Endodermal cell (in vitro differentiated cells): ENCODE results near the gene BHLHA15. TPM values are rescaled to one million over a fixed set of nuclear protein-coding genes. Genes with fewer than 3 reads are reported as not detected.

Source experiments
- DNase-seq: peaks from one replicate; pipeline ENCODE4 v3.0.0-alpha.2; 2017
- H3K27ac ChIP-seq: 2 replicates; pipeline ENCODE4 v1.5.1; 2013; ENCODE audit warnings: mild to moderate bottlenecking, low read depth, low read length, moderate library complexity
- H3K27me3 ChIP-seq: 2 replicates; pipeline ENCODE4 v1.6.1; 2013; ENCODE audit warnings: mild to moderate bottlenecking, low read length, moderate library complexity; ENCODE audit not compliant: insufficient read depth, control insufficient read depth, poor library complexity, severe bottlenecking
- H3K36me3 ChIP-seq: 2 replicates; pipeline ENCODE4 v1.7.0; 2013; ENCODE audit warnings: mild to moderate bottlenecking, low read length, moderate library complexity; ENCODE audit not compliant: control insufficient read depth, insufficient read depth
- H3K4me1 ChIP-seq: one replicate; pipeline ENCODE4 v1.7.0; 2013; ENCODE audit warnings: low read length; ENCODE audit not compliant: control insufficient read depth, insufficient read depth
- H3K4me3 ChIP-seq: 2 replicates; pipeline ENCODE4 v1.5.1; 2013; ENCODE audit warnings: mild to moderate bottlenecking, low read length, moderate library complexity
- H3K9ac ChIP-seq: 2 replicates; pipeline ENCODE4 v1.6.1; 2013; ENCODE audit warnings: mild to moderate bottlenecking, low read length, moderate library complexity; ENCODE audit not compliant: poor library complexity, severe bottlenecking; ENCODE audit errors: extremely low read depth
- H3K9me3 ChIP-seq: 2 replicates; pipeline ENCODE4 v1.6.1; 2013; ENCODE audit warnings: mild to moderate bottlenecking, low read length, moderate library complexity; ENCODE audit not compliant: control insufficient read depth
- H3K27ac Mint-ChIP-seq: 2 replicates; pipeline ENCODE4 v1.8.0; 2020; ENCODE audit warnings: mixed read lengths
- H3K27me3 Mint-ChIP-seq: 2 replicates; pipeline ENCODE4 v1.8.0; 2021; ENCODE audit warnings: mild to moderate bottlenecking, mixed read lengths; ENCODE audit not compliant: insufficient read depth
- H3K36me3 Mint-ChIP-seq: 2 replicates; pipeline ENCODE4 v1.8.0; 2020; ENCODE audit warnings: low read depth, mixed read lengths
- H3K4me1 Mint-ChIP-seq: 2 replicates; pipeline ENCODE4 v1.8.0; 2020; ENCODE audit warnings: mixed read lengths
- H3K4me3 Mint-ChIP-seq: 2 replicates; pipeline ENCODE4 v1.8.0; 2020; ENCODE audit warnings: mild to moderate bottlenecking, moderate library complexity, mixed read lengths
- H3K9me3 Mint-ChIP-seq: 2 replicates; pipeline ENCODE4 v1.8.0; 2020; ENCODE audit warnings: mild to moderate bottlenecking, mixed read lengths
- CTCF ChIP-seq: fragments of 200-600 bp; sonication (generic); conservative IDR thresholded peaks from 2 replicates; pipeline ENCODE4 v1.5.0; 2021; ENCODE audit warnings: antibody characterized with exemption, mild to moderate bottlenecking
- whole genome bisulfite sequencing, 2 experiments: methylation state at CpG; one replicate each; pipeline versions ENCODE4 v1.1.5 to v1.1.7; 2013; ENCODE audit warnings: missing lambda C conversion rate in 2 of 2, mixed read lengths in 1 of 2; ENCODE audit not compliant: insufficient coverage in 1 of 2, insufficient read length in 1 of 2; 5-methylcytosine and 5-hydroxymethylcytosine counted together
- total RNA-seq, 2 donors: library from RNA; stranded (reverse); fragmentation: NEBNext Ultra II Directional in 1 of 2; extraction: Animal tissue kit (Norgen Biotek cat#: 25700) in 1 of 2; gene quantifications; 2 replicates in 1 of 2; 3 replicates in 1 of 2; pipeline ENCODE4 v1.2.1, GENCODE V29; 2021

The BHLHA15 gene
- total RNA-seq, 2 donors from 2014 or later, result 0.86 to 0.95 TPM

- no peak overlapping the region for H3K9ac ChIP-seq
- H3K4me3 ChIP-seq, result no peak overlapping the region
- peaks cover 5% of the 10 kb centered on the region for H3K4me1 Mint-ChIP-seq
- peaks cover 20% of the 10 kb centered on the region for H3K36me3 ChIP-seq
- H3K4me1 ChIP-seq, result no peaks in the 10 kb centered on the region
- no peaks in the 10 kb centered on the region for H3K9me3 Mint-ChIP-seq
- H3K9me3 ChIP-seq, result no peaks in the 10 kb centered on the region
- H3K27me3 ChIP-seq, result no peaks in the 10 kb centered on the region
- no peak overlapping the region for H3K27ac ChIP-seq
- 92 to 97% methylated on average over 7 to 9 of the region's 9 CpGs for WGBS, 2 experiments
- H3K27ac Mint-ChIP-seq, result no peak overlapping the region
- H3K27me3 Mint-ChIP-seq, result no peaks in the 10 kb centered on the region
- peaks cover 41% of the 10 kb centered on the region for H3K36me3 Mint-ChIP-seq
- no peak for DNase-seq
- H3K4me3 Mint-ChIP-seq, result no peak overlapping the region
- TF ChIP-seq CTCF, result no peak
These were observed 24.6 kb upstream of the BHLHA15 start for GRCh38 chr7:98186452-98187137.

- Mint-ChIP-seq H3K27me3 (no peaks in the 10 kb centered on the region), H3K36me3 (peaks cover 45% of the 10 kb centered on the region), H3K4me1 (peaks cover 5% of the 10 kb centered on the region), H3K4me3 (no peak overlapping the region), H3K27ac (no peak overlapping the region), H3K9me3 (no peaks in the 10 kb centered on the region)
- H3K36me3 ChIP-seq, result peaks cover 25% of the 10 kb centered on the region
- no peak overlapping the region for H3K9ac ChIP-seq
- H3K4me1 ChIP-seq, result no peaks in the 10 kb centered on the region
- H3K27me3 ChIP-seq, result no peaks in the 10 kb centered on the region
- H3K27ac ChIP-seq, result no peak overlapping the region
- no peak for TF ChIP-seq CTCF
- no peaks in the 10 kb centered on the region for H3K9me3 ChIP-seq
- no peak overlapping the region for H3K4me3 ChIP-seq
- DNase-seq, result no peak
- WGBS, 2 experiments, result 89 to 100% methylated on average over 1 of the region's 1 CpG
These were observed 24.1 kb upstream of the BHLHA15 start for GRCh38 chr7:98187138-98187502.

GRCh38 chr7:98189559-98189958, 21.7 kb upstream of the BHLHA15 start:
- Histone ChIP-seq H3K4me1 (no peaks in the 10 kb centered on the region), H3K9ac (no peak overlapping the region), H3K36me3 (peaks cover 46% of the 10 kb centered on the region), H3K4me3 (no peak overlapping the region), H3K27me3 (no peaks in the 10 kb centered on the region), H3K27ac (no peak overlapping the region), H3K9me3 (no peaks in the 10 kb centered on the region)
- H3K4me1 Mint-ChIP-seq, result peaks cover 3% of the 10 kb centered on the region
- no peak for DNase-seq
- H3K27me3 Mint-ChIP-seq, result no peaks in the 10 kb centered on the region
- WGBS, 2 experiments, result 89 to 95% methylated on average over 9 to 11 of the region's 11 CpGs
- peaks cover 57% of the 10 kb centered on the region for H3K36me3 Mint-ChIP-seq
- H3K9me3 Mint-ChIP-seq, result no peaks in the 10 kb centered on the region
- H3K27ac Mint-ChIP-seq, result no peak overlapping the region
- TF ChIP-seq CTCF, result no peak
- no peak overlapping the region for H3K4me3 Mint-ChIP-seq
